HepG2 (cell line): ENCODE results near the gene PIM3. TPM values are rescaled to one million over a fixed set of nuclear protein-coding genes. Genes with fewer than 3 reads are reported as not detected.

Experiments used
- ATM ChIP-seq: fragments of 450-650 bp; IDR thresholded peaks from 2 replicates; pipeline ENCODE4 v1.7.1; 2017; ENCODE audit warnings: mild to moderate bottlenecking, borderline replicate concordance
- CEBPG ChIP-seq: IDR thresholded peaks from 2 replicates; pipeline ENCODE4 v1.6.1; 2016
- FOXK1 ChIP-seq: sonication (generic); formaldehyde crosslinking; IDR thresholded peaks from 2 replicates; pipeline ENCODE4 v1.4.0; 2020; ENCODE audit warnings: low read depth, missing genetic modification reagents, borderline replicate concordance
- HHEX ChIP-seq: IDR thresholded peaks from 2 replicates; pipeline ENCODE4 v1.6.1; 2016; ENCODE audit warnings: control low read depth
- KDM4B ChIP-seq: sonication (generic); formaldehyde crosslinking; IDR thresholded peaks from 2 replicates; pipeline ENCODE4 v1.4.0; 2020; ENCODE audit warnings: missing genetic modification reagents
- KDM5A ChIP-seq: fragments of 200-600 bp; sonication (generic); IDR thresholded peaks from 2 replicates; pipeline ENCODE4 v1.7.0; 2018; ENCODE audit warnings: antibody characterized with exemption, mild to moderate bottlenecking, low read length, borderline replicate concordance
- MAFK ChIP-seq, 2 experiments: IDR thresholded peaks in 1 of 2; conservative IDR thresholded peaks in 1 of 2; 2 replicates each; pipeline ENCODE4 v1.6.1; 2011; ENCODE audit warnings: improper control_type of control experiment in 2 of 2, low read length in 2 of 2
- MTA3 ChIP-seq: sonication (generic); formaldehyde crosslinking; IDR thresholded peaks from 2 replicates; pipeline ENCODE4 v1.4.0; 2020; ENCODE audit warnings: missing genetic modification reagents
- POLR2AphosphoS2 ChIP-seq: IDR thresholded peaks from 2 replicates; pipeline ENCODE4 v1.6.1; 2011; ENCODE audit warnings: low read depth, low read length, improper control_type of control experiment
- RXRB ChIP-seq: IDR thresholded peaks from 2 replicates; pipeline ENCODE4 v1.6.1; 2016; ENCODE audit warnings: borderline replicate concordance, missing genetic modification reagents, missing compliant biosample characterization
- SYNCRIP ChIP-seq: fragments of 200-400 bp; formaldehyde crosslinking; IDR thresholded peaks from 2 replicates; pipeline ENCODE4 v1.6.1; 2018; ENCODE audit warnings: mild to moderate bottlenecking, low read depth, low read length; ENCODE audit not compliant: insufficient read depth
- ZBTB20 ChIP-seq: sonication (generic); formaldehyde crosslinking; IDR thresholded peaks from 2 replicates; pipeline ENCODE4 v1.8.1; 2023; ENCODE audit warnings: missing genetic modification reagents, low read depth, mild to moderate bottlenecking, borderline replicate concordance
- ZFP62 ChIP-seq: sonication (generic); formaldehyde crosslinking; IDR thresholded peaks from 2 replicates; pipeline ENCODE4 v1.4.0; 2020; ENCODE audit warnings: missing genetic modification reagents
- ZNF224 ChIP-seq: sonication (generic); formaldehyde crosslinking; IDR thresholded peaks from 2 replicates; pipeline ENCODE4 v1.5.0; 2020; ENCODE audit warnings: mild to moderate bottlenecking, missing genetic modification reagents
- ZNF343 ChIP-seq: sonication (generic); formaldehyde crosslinking; IDR thresholded peaks from 2 replicates; pipeline ENCODE4 v1.4.0; 2020; ENCODE audit warnings: mild to moderate bottlenecking, missing genetic modification reagents
- ZNF556 ChIP-seq: sonication (generic); formaldehyde crosslinking; IDR thresholded peaks from 2 replicates; pipeline ENCODE4 v1.4.0; 2020; ENCODE audit warnings: mild to moderate bottlenecking, missing genetic modification reagents, borderline replicate concordance
- ZNF598 ChIP-seq: sonication (generic); formaldehyde crosslinking; IDR thresholded peaks from 2 replicates; pipeline ENCODE4 v1.5.1; 2020; ENCODE audit warnings: mild to moderate bottlenecking, missing genetic modification reagents, borderline replicate concordance
- ZNF674 ChIP-seq: sonication (generic); formaldehyde crosslinking; IDR thresholded peaks from 2 replicates; pipeline ENCODE4 v1.5.0; 2020; ENCODE audit warnings: low read depth, mild to moderate bottlenecking, missing genetic modification reagents
- ZSCAN22 ChIP-seq: sonication (generic); formaldehyde crosslinking; IDR thresholded peaks from 2 replicates; pipeline ENCODE4 v1.4.0; 2020; ENCODE audit warnings: mild to moderate bottlenecking, missing genetic modification reagents
- polyA plus RNA-seq, 8 experiments: library from polyadenylated mRNA; depleted of rRNA in 3 of 8; stranded (reverse) in 7 of 8; unstranded in 1 of 8; fragments of >200 nt; fragmentation: Illumina TruSeq in 4 of 8; extraction: Trizol in 4 of 8; gene quantifications; 2 replicates each; pipeline versions ENCODE4 v1.2.1 to v1.2.3, GENCODE V29; 2011 to 2016; ENCODE audit warnings: low read depth in 4 of 8, missing spikeins in 1 of 8, mixed read lengths in 1 of 8; ENCODE audit not compliant: insufficient read depth in 1 of 8
- total RNA-seq, 5 experiments: library from RNA; depleted of rRNA; stranded (reverse); fragments of >200 nt; fragmentation: Illumina TruSeq; extraction: Trizol; gene quantifications; 2 replicates each; pipeline ENCODE4 v1.2.3, GENCODE V29; 2016; ENCODE audit warnings: low read depth in 1 of 5
- TF ChIP-seq, protein P1 (sequence below): sonication (generic); formaldehyde crosslinking; IDR thresholded peaks from 2 replicates; pipeline ENCODE4 v1.5.0; 2020; ENCODE audit warnings: mild to moderate bottlenecking, missing genetic modification reagents, borderline replicate concordance
- TF ChIP-seq, protein P2 (sequence below): sonication (generic); formaldehyde crosslinking; IDR thresholded peaks from 2 replicates; pipeline ENCODE4 v1.4.0; 2020; ENCODE audit warnings: mild to moderate bottlenecking, low read depth, missing genetic modification reagents
- TF ChIP-seq, protein P3 (sequence below): sonication (generic); formaldehyde crosslinking; IDR thresholded peaks from 2 replicates; pipeline ENCODE4 v1.8.1; 2023; ENCODE audit warnings: missing genetic modification reagents, inconsistent platforms, borderline replicate concordance
- TF ChIP-seq, protein P4 (sequence below): sonication (generic); formaldehyde crosslinking; IDR thresholded peaks from 2 replicates; pipeline ENCODE4 v1.4.0; 2020; ENCODE audit warnings: low read depth, mild to moderate bottlenecking, missing genetic modification reagents

Gene PIM3
- total and polyA plus RNA-seq, 2 of the 13 experiments (the other 11 are each of a cell fraction or from before 2014, with no cell fraction given): 21.6 to 31.2 TPM

DNA sequence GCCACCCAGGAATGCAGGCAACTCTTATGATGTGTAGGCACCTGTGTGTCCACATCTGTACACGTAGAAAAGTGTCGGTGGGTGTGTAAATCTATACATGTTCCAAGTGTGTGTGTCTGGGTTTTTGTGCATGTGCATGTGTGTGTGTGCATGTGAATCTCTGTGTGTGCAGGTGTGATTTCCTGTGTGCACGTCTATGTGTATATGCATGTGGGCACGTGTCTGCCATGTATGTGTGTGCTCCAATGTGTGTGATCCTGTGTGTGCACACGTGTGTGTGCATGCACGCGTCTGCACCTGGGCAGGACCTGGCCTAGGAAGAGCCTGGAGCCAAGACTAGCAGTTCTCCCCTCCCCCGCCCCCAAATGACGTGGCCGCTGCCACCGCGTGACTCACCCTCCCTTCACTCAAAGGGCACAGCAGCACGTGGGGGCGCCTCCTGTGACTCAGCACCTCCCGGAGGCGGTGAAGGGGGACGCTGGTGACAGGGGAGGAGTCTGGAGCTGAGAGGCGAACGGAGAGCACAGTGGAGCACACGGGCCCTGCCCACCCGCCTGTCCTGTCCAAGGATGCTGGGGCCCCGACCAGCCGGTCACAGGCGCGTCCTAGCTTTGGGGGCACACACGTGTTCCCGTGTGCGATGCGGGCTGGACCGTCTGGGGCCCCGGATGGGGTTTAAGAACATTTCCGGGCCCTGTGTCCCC, 10.1 kb downstream of the PIM3 start (continued):
- TF ChIP-seq, protein P1, sequence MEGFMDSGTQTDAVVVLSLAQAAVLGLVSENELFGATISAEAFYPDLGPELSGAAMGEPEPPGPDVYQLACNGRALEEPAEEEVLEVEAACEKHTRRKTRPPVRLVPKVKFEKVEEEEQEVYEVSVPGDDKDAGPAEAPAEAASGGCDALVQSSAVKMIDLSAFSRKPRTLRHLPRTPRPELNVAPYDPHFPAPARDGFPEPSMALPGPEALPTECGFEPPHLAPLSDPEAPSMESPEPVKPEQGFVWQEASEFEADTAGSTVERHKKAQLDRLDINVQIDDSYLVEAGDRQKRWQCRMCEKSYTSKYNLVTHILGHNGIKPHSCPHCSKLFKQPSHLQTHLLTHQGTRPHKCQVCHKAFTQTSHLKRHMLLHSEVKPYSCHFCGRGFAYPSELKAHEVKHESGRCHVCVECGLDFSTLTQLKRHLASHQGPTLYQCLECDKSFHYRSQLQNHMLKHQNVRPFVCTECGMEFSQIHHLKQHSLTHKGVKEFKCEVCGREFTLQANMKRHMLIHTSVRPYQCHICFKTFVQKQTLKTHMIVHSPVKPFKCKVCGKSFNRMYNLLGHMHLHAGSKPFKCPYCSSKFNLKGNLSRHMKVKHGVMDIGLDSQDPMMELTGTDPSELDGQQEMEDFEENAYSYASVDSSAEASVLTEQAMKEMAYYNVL (CRISPR knock-in tag): no peak
- TF ChIP-seq KDM4B (CRISPR knock-in tag) (peak; percentile 87), POLR2AphosphoS2 (no peak; the same call in 1 of the 2 replicates), ATM (no peak), ZNF556 (CRISPR knock-in tag) (peak; percentile 56; the same call in 1 of the 2 replicates), KDM5A (no peak), SYNCRIP (no peak), FOXK1 (CRISPR knock-in tag) (peak; percentile 70; the same call in 1 of the 2 replicates), MAFK (conservative IDR thresholded peaks at IDR 0.05 in 1 of 2, IDR thresholded peaks at IDR 0.05 in 1 of 2; ENCODE audit: low read length in 2 of 2) (peak; percentile 73 to 90), ZNF674 (CRISPR knock-in tag) (no peak), MTA3 (CRISPR knock-in tag) (no peak), CEBPG (peak; percentile 18; the same call in 1 of the 2 replicates), ZNF343 (CRISPR knock-in tag) (no peak; the same call in 1 of the 2 replicates), RXRB (CRISPR knock-in tag) (peak; percentile 88), ZFP62 (CRISPR knock-in tag) (no peak), ZNF598 (CRISPR knock-in tag) (no peak), ZBTB20 (CRISPR knock-in tag) (peak; percentile 55; the same call in 1 of the 2 replicates), ZSCAN22 (CRISPR knock-in tag) (peak; percentile 64; the same call in 1 of the 2 replicates), ZNF224 (CRISPR knock-in tag) (peak; percentile 64; the same call in 1 of the 2 replicates), HHEX (CRISPR knock-in tag) (no peak)
- TF ChIP-seq, protein P2, sequence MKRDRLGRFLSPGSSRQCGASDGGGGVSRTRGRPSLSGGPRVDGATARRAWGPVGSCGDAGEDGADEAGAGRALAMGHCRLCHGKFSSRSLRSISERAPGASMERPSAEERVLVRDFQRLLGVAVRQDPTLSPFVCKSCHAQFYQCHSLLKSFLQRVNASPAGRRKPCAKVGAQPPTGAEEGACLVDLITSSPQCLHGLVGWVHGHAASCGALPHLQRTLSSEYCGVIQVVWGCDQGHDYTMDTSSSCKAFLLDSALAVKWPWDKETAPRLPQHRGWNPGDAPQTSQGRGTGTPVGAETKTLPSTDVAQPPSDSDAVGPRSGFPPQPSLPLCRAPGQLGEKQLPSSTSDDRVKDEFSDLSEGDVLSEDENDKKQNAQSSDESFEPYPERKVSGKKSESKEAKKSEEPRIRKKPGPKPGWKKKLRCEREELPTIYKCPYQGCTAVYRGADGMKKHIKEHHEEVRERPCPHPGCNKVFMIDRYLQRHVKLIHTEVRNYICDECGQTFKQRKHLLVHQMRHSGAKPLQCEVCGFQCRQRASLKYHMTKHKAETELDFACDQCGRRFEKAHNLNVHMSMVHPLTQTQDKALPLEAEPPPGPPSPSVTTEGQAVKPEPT (CRISPR knock-in tag): peak; percentile 76; the same call in 1 of the 2 replicates
- TF ChIP-seq, protein P3, sequence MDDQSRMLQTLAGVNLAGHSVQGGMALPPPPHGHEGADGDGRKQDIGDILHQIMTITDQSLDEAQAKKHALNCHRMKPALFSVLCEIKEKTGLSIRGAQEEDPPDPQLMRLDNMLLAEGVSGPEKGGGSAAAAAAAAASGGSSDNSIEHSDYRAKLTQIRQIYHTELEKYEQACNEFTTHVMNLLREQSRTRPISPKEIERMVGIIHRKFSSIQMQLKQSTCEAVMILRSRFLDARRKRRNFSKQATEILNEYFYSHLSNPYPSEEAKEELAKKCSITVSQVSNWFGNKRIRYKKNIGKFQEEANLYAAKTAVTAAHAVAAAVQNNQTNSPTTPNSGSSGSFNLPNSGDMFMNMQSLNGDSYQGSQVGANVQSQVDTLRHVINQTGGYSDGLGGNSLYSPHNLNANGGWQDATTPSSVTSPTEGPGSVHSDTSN (CRISPR knock-in tag): no peak
- TF ChIP-seq, protein P4, sequence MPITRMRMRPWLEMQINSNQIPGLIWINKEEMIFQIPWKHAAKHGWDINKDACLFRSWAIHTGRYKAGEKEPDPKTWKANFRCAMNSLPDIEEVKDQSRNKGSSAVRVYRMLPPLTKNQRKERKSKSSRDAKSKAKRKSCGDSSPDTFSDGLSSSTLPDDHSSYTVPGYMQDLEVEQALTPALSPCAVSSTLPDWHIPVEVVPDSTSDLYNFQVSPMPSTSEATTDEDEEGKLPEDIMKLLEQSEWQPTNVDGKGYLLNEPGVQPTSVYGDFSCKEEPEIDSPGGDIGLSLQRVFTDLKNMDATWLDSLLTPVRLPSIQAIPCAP: 0 out of 2 replicates have a peak, but pooled peaks have one; percentile 20
